Vagina (tissue), 2 donors: ENCODE measurements around the gene ATP5F1A.

ENCODE experiments used
- POLR2A ChIP-seq, 2 donors: fragments of 450-650 bp; IDR thresholded peaks; one replicate each; pipeline ENCODE4 v1.6.1; 2017; ENCODE audit warnings: antibody characterized with exemption in 2 of 2, mild to moderate bottlenecking in 2 of 2, moderate library complexity in 2 of 2
- POLR2AphosphoS5 ChIP-seq, 2 donors: sonication (generic); formaldehyde crosslinking; IDR thresholded peaks; one replicate each; pipeline ENCODE4 v1.9.0; 2017; ENCODE audit warnings: antibody characterized with exemption in 2 of 2, mild to moderate bottlenecking in 2 of 2, low read depth in 1 of 2; ENCODE audit not compliant: insufficient read depth in 1 of 2
- TF ChIP-seq, protein P1 (sequence below), 3 experiments: fragments of 450-650 bp in 2 of 3; fragments of 200-600 bp in 1 of 3; sonication (generic) in 1 of 3; IDR thresholded peaks; one replicate each; pipeline ENCODE4 v1.5.1; 2017 to 2019; ENCODE audit warnings: antibody characterized with exemption in 3 of 3, mild to moderate bottlenecking in 2 of 3, moderate library complexity in 2 of 3

DNA sequence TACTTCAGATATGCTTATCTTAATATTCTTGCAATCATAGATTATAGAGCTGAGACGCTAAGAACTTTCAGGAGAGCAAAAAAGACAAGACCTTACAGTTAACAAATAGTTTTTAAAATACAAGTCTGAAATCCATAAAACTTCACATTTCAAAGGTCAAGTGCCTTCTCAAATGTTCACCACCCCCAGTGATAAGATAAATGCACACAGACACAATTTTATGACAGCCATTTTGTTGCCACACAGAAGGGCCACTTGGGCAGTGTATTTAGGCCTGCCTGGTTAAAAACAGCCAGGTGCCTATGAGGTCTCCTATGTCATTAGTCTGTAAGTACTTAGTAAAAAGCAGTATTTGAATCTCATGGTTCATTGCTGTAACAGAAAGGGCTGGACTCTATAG, 17.9 kb downstream of the ATP5F1A start:
- TF ChIP-seq, protein P1, sequence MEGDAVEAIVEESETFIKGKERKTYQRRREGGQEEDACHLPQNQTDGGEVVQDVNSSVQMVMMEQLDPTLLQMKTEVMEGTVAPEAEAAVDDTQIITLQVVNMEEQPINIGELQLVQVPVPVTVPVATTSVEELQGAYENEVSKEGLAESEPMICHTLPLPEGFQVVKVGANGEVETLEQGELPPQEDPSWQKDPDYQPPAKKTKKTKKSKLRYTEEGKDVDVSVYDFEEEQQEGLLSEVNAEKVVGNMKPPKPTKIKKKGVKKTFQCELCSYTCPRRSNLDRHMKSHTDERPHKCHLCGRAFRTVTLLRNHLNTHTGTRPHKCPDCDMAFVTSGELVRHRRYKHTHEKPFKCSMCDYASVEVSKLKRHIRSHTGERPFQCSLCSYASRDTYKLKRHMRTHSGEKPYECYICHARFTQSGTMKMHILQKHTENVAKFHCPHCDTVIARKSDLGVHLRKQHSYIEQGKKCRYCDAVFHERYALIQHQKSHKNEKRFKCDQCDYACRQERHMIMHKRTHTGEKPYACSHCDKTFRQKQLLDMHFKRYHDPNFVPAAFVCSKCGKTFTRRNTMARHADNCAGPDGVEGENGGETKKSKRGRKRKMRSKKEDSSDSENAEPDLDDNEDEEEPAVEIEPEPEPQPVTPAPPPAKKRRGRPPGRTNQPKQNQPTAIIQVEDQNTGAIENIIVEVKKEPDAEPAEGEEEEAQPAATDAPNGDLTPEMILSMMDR (IDR thresholded peaks at IDR 0.05) = no peak
- TF ChIP-seq POLR2AphosphoS5 (IDR thresholded peaks at IDR 0.05; ENCODE audit: insufficient read depth in 1 of 2, low read depth in 1 of 2) (no peak), POLR2A (IDR thresholded peaks at IDR 0.05) (no peak)
